Panc1 (cell line): Measurements from ENCODE around the gene HSBP1. TPM values are rescaled to one million over a fixed set of nuclear protein-coding genes. Genes with fewer than 3 reads are reported as not detected.

ENCODE experiments used
- ATAC-seq: fragments of 200-7000 bp; cut with Tn5 transposase; 2 replicates; pipeline ENCODE4 v1.9.1; 2020; ENCODE audit warnings: mild to moderate bottlenecking, moderate library complexity
- BruUV-seq: library from RNA; stranded (reverse); fragments of 400-500 nt; replicated peaks from 2 replicates; lab custom pipeline; 2021; lab: Mats Ljungman, UMichigan
- CTCF ChIA-PET: fragments of 300-600 bp; sonication (Branson Sonifier 250); formaldehyde crosslinking; loops from one replicate; lab custom pipeline; 2022; ENCODE audit warnings: antibody characterized with exemption; lab: Charles Lee
- POLR2A ChIA-PET: fragments of 300-600 bp; sonication (Branson Sonifier 250); formaldehyde crosslinking; loops from one replicate; lab custom pipeline; 2022; ENCODE audit warnings: antibody characterized with exemption; lab: Charles Lee
- DNase-seq: peaks from one replicate; pipeline ENCODE4 v3.0.0-alpha.2; 2010; ENCODE audit warnings: low read depth, low spot score
- H3K27ac ChIP-seq: 2 replicates; pipeline ENCODE4 v1.5.1; 2011; ENCODE audit warnings: mild to moderate bottlenecking, low read length, inconsistent platforms
- H3K27me3 ChIP-seq: fragments of 200-500 bp; sonication (Bioruptor generic); 2 replicates; pipeline ENCODE4 v1.6.0; 2014; ENCODE audit warnings: low read length, inconsistent platforms; ENCODE audit not compliant: control insufficient read depth, insufficient read depth
- H3K36me3 ChIP-seq: fragments of 200-500 bp; sonication (Bioruptor generic); 2 replicates; pipeline ENCODE4 v1.5.1; 2014; ENCODE audit warnings: inconsistent platforms, mild to moderate bottlenecking, low read length, moderate library complexity; ENCODE audit not compliant: control insufficient read depth, insufficient read depth
- H3K4me1 ChIP-seq: 2 replicates; pipeline ENCODE4 v1.5.1; 2011; ENCODE audit warnings: inconsistent platforms, mild to moderate bottlenecking, low read length, moderate library complexity; ENCODE audit not compliant: control insufficient read depth, insufficient read depth
- H3K4me3 ChIP-seq, 2 experiments: 2 replicates each; pipeline ENCODE4 v1.5.1; 2011 to 2012; ENCODE audit warnings: low read depth in 2 of 2, low read length in 2 of 2, mild to moderate bottlenecking in 2 of 2, inconsistent platforms in 1 of 2, moderate library complexity in 1 of 2
- H3K9me3 ChIP-seq: fragments of 200-500 bp; sonication (Bioruptor generic); 2 replicates; pipeline ENCODE4 v1.5.1; 2014; ENCODE audit warnings: low read depth, mild to moderate bottlenecking, inconsistent platforms, low read length, moderate library complexity; ENCODE audit not compliant: control insufficient read depth, insufficient read depth
- CTCF ChIP-seq: fragments of 450-650 bp; IDR thresholded peaks from 2 replicates; pipeline ENCODE4 v1.5.1; 2017; ENCODE audit warnings: mild to moderate bottlenecking
- POLR2AphosphoS5 ChIP-seq: IDR thresholded peaks from 2 replicates; pipeline ENCODE4 v1.6.1; 2012; ENCODE audit warnings: mild to moderate bottlenecking, low read depth, low read length, moderate library complexity
- REST ChIP-seq, 2 experiments: IDR thresholded peaks; 2 replicates each; pipeline ENCODE4 v1.6.1; 2011 to 2012; ENCODE audit warnings: low read depth in 2 of 2, control low read depth in 1 of 2, low read length in 1 of 2, mild to moderate bottlenecking in 1 of 2, moderate library complexity in 1 of 2; ENCODE audit not compliant: insufficient read depth in 1 of 2
- SIN3A ChIP-seq: IDR thresholded peaks from 2 replicates; pipeline ENCODE4 v1.6.1; 2012; ENCODE audit warnings: low read depth, mild to moderate bottlenecking, low read length, moderate library complexity, borderline replicate concordance; ENCODE audit not compliant: insufficient read depth
- TCF7L2 ChIP-seq: IDR thresholded peaks from 2 replicates; pipeline ENCODE4 v1.6.1; 2011; ENCODE audit warnings: mild to moderate bottlenecking, low read depth, low read length, inconsistent platforms
- in situ Hi-C: cut with HindIII; loops from 2 replicates; pipeline ENCODE4 v1.10.0; 2016; ENCODE audit warnings: low sequenced_read_pairs, low pct_unique_long_range_greater_than_20kb
- intact Hi-C: fragments of 100-400 bp; cut with micrococcal nuclease; formaldehyde crosslinking; loops from one replicate; pipeline ENCODE4 v1.10.0; 2022; ENCODE audit not compliant: unreplicated experiment
- total RNA-seq: library from RNA; stranded (reverse); gene quantifications from one replicate; pipeline ENCODE4 v1.2.1, GENCODE V29; 2021; ENCODE audit not compliant: unreplicated experiment

Gene HSBP1
- total RNA-seq, 1 experiment from 2014 or later: 117 TPM

GRCh38 chr16:83809092-83809491 is 1.3 kb downstream of the HSBP1 start:
- intact Hi-C loops (no loop called here), in situ Hi-C loops (no loop called here)
- ChIA-PET CTCF (interaction anchor here (0.7 kb wide), 1 partner anchor 276 kb away, joined by 15 read pairs; no protein-coding TSS in a partner anchor), POLR2A (no interaction called here)
- peak overlapping the region; percentile 86 to 88 for H3K4me3 ChIP-seq
- ATAC-seq (no peak), DNase-seq (no peak)
- peak overlapping the region; percentile 81 for H3K27ac ChIP-seq
- no peak for TF ChIP-seq CTCF
- TF ChIP-seq POLR2AphosphoS5: no peak
- TF ChIP-seq REST (IDR thresholded peaks at IDR 0.05; ENCODE audit: insufficient read depth in 1 of 2, low read depth in 2 of 2, low read length in 1 of 2): no peak
- TF ChIP-seq TCF7L2: no peak
- no peak for TF ChIP-seq SIN3A
- H3K36me3 ChIP-seq: peaks cover 18% of the 10 kb centered on the region
- H3K9me3 ChIP-seq: no peaks in the 10 kb centered on the region
- TSS peak; percentile 86 for BruUV-seq
- H3K27me3 ChIP-seq: no peaks in the 10 kb centered on the region
- peaks cover 4% of the 10 kb centered on the region for H3K4me1 ChIP-seq

GRCh38 chr16:83810901-83811300 is 3.1 kb downstream of the HSBP1 start:
- ChIA-PET CTCF (no interaction called here), POLR2A (no interaction called here)
- H3K4me1 ChIP-seq: peaks cover 14% of the 10 kb centered on the region
- TF ChIP-seq POLR2AphosphoS5 (no peak), CTCF (no peak), TCF7L2 (no peak), SIN3A (no peak), REST (IDR thresholded peaks at IDR 0.05; ENCODE audit: insufficient read depth in 1 of 2, low read depth in 2 of 2, low read length in 1 of 2) (no peak)
- no peak overlapping the region for H3K4me3 ChIP-seq
- intact Hi-C loops: no loop called here
- no peaks in the 10 kb centered on the region for H3K27me3 ChIP-seq
- no peaks in the 10 kb centered on the region for H3K9me3 ChIP-seq
- peaks cover 18% of the 10 kb centered on the region for H3K36me3 ChIP-seq
- no TSS peak for BruUV-seq
- ATAC-seq: no peak
- H3K27ac ChIP-seq: no peak overlapping the region
- DNase-seq: no peak
- in situ Hi-C loops: no loop called here
